ENCODE measurements around the gene TMEM116.
A peak's percentile ranks its signal among the peaks of the same experiment; 100 is the strongest.
"Not testable (repeated sequence)": the region's sequence is repeated elsewhere in the genome, so short reads cannot be mapped to it uniquely, and the experiment has no call there.

The TMEM116 gene

GRCh38 chr12:112018571-112019237 is 5.7 kb upstream of the TMEM116 start:
- TF ChIP-seq CTCF (IDR thresholded peaks at IDR 0.05; ENCODE audit: extremely low read depth, missing control alignments): no peak
- no peak for DNase-seq (ENCODE audit: low spot score)

GRCh38 chr12:112017041-112017440 is 4.1 kb upstream of the TMEM116 start:
- TF ChIP-seq CTCF (IDR thresholded peaks at IDR 0.05; ENCODE audit: extremely low read depth, missing control alignments): no peak

GRCh38 chr12:112015938-112016337 is 3.0 kb upstream of the TMEM116 start:
- DNase-seq (ENCODE audit: low spot score): no peak
- TF ChIP-seq CTCF (IDR thresholded peaks at IDR 0.05; ENCODE audit: extremely low read depth, missing control alignments): no peak

More at GRCh38 chr12:112017041-112017440, 4.1 kb upstream of the TMEM116 start:
- DNase-seq (ENCODE audit: low spot score): no peak

- TF ChIP-seq CTCF (IDR thresholded peaks at IDR 0.05; ENCODE audit: extremely low read depth, missing control alignments): no peak
- DNase-seq (ENCODE audit: low spot score): peak; percentile 21
These were observed 837 bp upstream of the TMEM116 start for GRCh38 chr12:112013601-112014402.

- DNase-seq (ENCODE audit: low spot score): no peak
- TF ChIP-seq CTCF (IDR thresholded peaks at IDR 0.05; ENCODE audit: extremely low read depth, missing control alignments): no peak
These were observed 1.3 kb downstream of the TMEM116 start for GRCh38 chr12:112011685-112012084.

- no peak for TF ChIP-seq CTCF (IDR thresholded peaks at IDR 0.05; ENCODE audit: extremely low read depth, missing control alignments)
- DNase-seq (ENCODE audit: low spot score): no peak
These were observed 2.3 kb downstream of the TMEM116 start for GRCh38 chr12:112010415-112011344.

- not testable (repeated sequence) for DNase-seq (ENCODE audit: low spot score)
These were observed 3.4 kb downstream of the TMEM116 start for GRCh38 chr12:112009596-112009995.

Data from GM20000 (cell line).